ENCODE measurements around the gene CDC14B.
A peak's percentile ranks its signal among the peaks of the same experiment; 100 is the strongest.
"Not testable (repeated sequence)": the region's sequence is repeated elsewhere in the genome, so short reads cannot be mapped to it uniquely, and the experiment has no call there.

CDC14B gene

GRCh38 chr9:96565671-96566497 lies 53.8 kb downstream of the CDC14B start:
- Histone ChIP-seq H3K9me3 (ENCODE audit: low read length) (no peaks in the 10 kb centered on the region), H3K27me3 (ENCODE audit: insufficient read depth, low read length) (no peaks in the 10 kb centered on the region), H3K4me1 (ENCODE audit: insufficient read depth, low read length) (peaks cover 11% of the 10 kb centered on the region), H2AFZ (ENCODE audit: low read depth, low read length) (peak overlapping the region; percentile 100), H3K4me3 (ENCODE audit: low read length) (peak overlapping the region; percentile 93), H3K36me3 (ENCODE audit: insufficient read depth, low read length) (peaks cover 6% of the 10 kb centered on the region)

DNA sequence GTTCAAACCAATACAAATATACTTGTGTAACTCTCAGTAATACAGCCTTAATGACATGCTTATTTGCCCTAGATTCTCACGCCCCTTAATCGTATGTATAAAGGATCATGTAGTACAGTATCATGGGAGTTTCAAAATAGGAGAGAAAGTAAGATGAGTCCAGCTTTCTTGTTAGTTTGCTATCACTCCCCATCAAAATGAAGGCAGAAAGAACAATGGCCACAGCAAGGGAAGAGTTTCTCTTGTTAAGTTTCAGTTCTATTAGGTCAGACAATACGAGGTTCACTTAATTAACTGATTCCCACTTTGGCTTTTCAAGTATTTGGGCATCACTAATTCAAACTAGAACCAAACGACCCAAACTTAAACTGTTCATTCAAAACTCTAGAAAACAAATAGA lies 55.4 kb downstream of the CDC14B start:
- Histone ChIP-seq H3K36me3 (ENCODE audit: insufficient read depth, low read length) (peaks cover 6% of the 10 kb centered on the region), H3K4me3 (ENCODE audit: low read length) (no peak overlapping the region), H2AFZ (ENCODE audit: low read depth, low read length) (no peak overlapping the region), H3K27me3 (ENCODE audit: insufficient read depth, low read length) (no peaks in the 10 kb centered on the region), H3K4me1 (ENCODE audit: insufficient read depth, low read length) (peaks cover 11% of the 10 kb centered on the region), H3K9me3 (ENCODE audit: low read length) (no peaks in the 10 kb centered on the region)

- H3K9me3 ChIP-seq (ENCODE audit: low read length): no peaks in the 10 kb centered on the region
- H3K36me3 ChIP-seq (ENCODE audit: insufficient read depth, low read length): peaks cover 6% of the 10 kb centered on the region
- peaks cover 6% of the 10 kb centered on the region for H3K4me1 ChIP-seq (ENCODE audit: insufficient read depth, low read length)
- no peak overlapping the region for H2AFZ ChIP-seq (ENCODE audit: low read depth, low read length)
- no peak overlapping the region for H3K4me3 ChIP-seq (ENCODE audit: low read length)
- no peaks in the 10 kb centered on the region for H3K27me3 ChIP-seq (ENCODE audit: insufficient read depth, low read length)
Observed at GRCh38 chr9:96559339-96559943, 60.2 kb downstream of the CDC14B start.

GRCh38 chr9:96557921-96558320 lies 61.7 kb downstream of the CDC14B start:
- Histone ChIP-seq H3K9me3 (ENCODE audit: low read length) (no peaks in the 10 kb centered on the region), H3K27me3 (ENCODE audit: insufficient read depth, low read length) (no peaks in the 10 kb centered on the region), H3K36me3 (ENCODE audit: insufficient read depth, low read length) (peaks cover 6% of the 10 kb centered on the region), H3K4me1 (ENCODE audit: insufficient read depth, low read length) (peaks cover 6% of the 10 kb centered on the region), H2AFZ (ENCODE audit: low read depth, low read length) (no peak overlapping the region), H3K4me3 (ENCODE audit: low read length) (no peak overlapping the region)

DNA sequence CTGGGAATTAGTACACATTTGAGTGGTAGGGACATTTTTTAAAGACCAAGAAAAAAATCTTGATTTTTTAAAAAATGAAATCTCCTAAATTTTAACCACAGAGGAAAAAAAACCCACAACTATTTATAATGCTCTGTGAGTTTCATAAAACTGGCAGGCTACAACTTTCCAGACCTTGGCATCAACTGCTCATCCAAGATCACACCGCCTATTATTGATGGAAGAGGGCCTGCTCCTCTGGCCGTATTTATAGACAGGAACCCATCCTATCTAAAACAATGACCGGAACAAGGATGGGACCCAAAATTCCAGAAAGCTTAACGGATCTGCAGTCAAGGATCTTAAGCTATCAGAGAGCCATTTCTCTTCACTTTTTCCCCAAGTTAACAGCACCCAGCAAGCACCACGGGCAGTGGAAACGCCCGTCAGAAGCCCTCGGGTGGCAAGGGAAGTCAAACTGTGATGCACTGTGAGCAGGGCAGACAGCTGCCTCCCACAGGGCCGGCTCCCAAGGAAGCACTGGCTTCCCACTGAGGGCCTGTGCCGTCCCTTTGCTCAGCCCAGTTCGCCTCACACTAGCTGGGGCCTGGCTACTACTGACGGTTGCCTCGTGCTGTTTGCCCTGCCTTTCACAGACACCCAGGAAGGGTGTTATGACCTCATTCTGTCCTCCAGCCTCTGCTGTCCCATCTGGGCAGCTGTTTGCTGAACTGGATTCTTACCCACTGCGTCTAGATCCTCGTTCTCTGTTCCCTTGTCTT lies 62.8 kb downstream of the CDC14B start:
- Histone ChIP-seq H3K4me1 (ENCODE audit: insufficient read depth, low read length) (peaks cover 6% of the 10 kb centered on the region), H3K27me3 (ENCODE audit: insufficient read depth, low read length) (no peaks in the 10 kb centered on the region), H2AFZ (ENCODE audit: low read depth, low read length) (no peak overlapping the region), H3K4me3 (ENCODE audit: low read length) (no peak overlapping the region), H3K9me3 (ENCODE audit: low read length) (no peaks in the 10 kb centered on the region), H3K36me3 (ENCODE audit: insufficient read depth, low read length) (peaks cover 1% of the 10 kb centered on the region)

GRCh38 chr9:96555567-96556386 lies 63.9 kb downstream of the CDC14B start:
- Histone ChIP-seq H3K4me3 (ENCODE audit: low read length) (no peak overlapping the region), H2AFZ (ENCODE audit: low read depth, low read length) (no peak overlapping the region), H3K27me3 (ENCODE audit: insufficient read depth, low read length) (no peaks in the 10 kb centered on the region), H3K4me1 (ENCODE audit: insufficient read depth, low read length) (peaks cover 6% of the 10 kb centered on the region), H3K9me3 (ENCODE audit: low read length) (no peaks in the 10 kb centered on the region), H3K36me3 (ENCODE audit: insufficient read depth, low read length) (peaks cover 2% of the 10 kb centered on the region)

GRCh38 chr9:96554801-96555566 lies 64.7 kb downstream of the CDC14B start:
- H2AFZ ChIP-seq (ENCODE audit: low read depth, low read length): no peak overlapping the region
- no peaks in the 10 kb centered on the region for H3K9me3 ChIP-seq (ENCODE audit: low read length)
- H3K4me3 ChIP-seq (ENCODE audit: low read length): no peak overlapping the region
- H3K4me1 ChIP-seq (ENCODE audit: insufficient read depth, low read length): peaks cover 11% of the 10 kb centered on the region
- peaks cover 2% of the 10 kb centered on the region for H3K36me3 ChIP-seq (ENCODE audit: insufficient read depth, low read length)
- H3K27me3 ChIP-seq (ENCODE audit: insufficient read depth, low read length): no peaks in the 10 kb centered on the region

DNA sequence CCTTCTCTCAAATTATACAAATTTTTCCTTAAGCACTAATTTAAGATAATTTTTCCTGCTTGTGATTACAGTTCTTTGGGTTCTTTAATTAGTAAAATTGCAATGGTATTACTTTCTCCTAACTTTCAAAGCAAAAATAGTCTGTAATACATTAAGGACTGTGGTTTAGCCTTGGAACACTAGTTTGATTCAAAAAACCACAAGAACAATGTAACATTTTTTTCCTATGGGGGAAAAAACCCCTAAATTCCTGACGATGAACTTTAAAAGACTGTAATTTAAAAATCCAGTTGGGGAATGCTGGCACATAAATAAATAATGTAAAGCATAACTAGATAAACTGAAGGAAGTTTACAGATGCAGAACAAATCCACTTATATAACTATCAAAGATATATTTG lies 65.3 kb downstream of the CDC14B start:
- H3K4me3 ChIP-seq (ENCODE audit: low read length): no peak overlapping the region
- H3K4me1 ChIP-seq (ENCODE audit: insufficient read depth, low read length): peaks cover 16% of the 10 kb centered on the region
- no peaks in the 10 kb centered on the region for H3K27me3 ChIP-seq (ENCODE audit: insufficient read depth, low read length)
- H3K9me3 ChIP-seq (ENCODE audit: low read length): no peaks in the 10 kb centered on the region
- H2AFZ ChIP-seq (ENCODE audit: low read depth, low read length): no peak overlapping the region
- peaks cover 2% of the 10 kb centered on the region for H3K36me3 ChIP-seq (ENCODE audit: insufficient read depth, low read length)

- no peaks in the 10 kb centered on the region for H3K9me3 ChIP-seq (ENCODE audit: low read length)
Observed at GRCh38 chr9:96553070-96553469, 66.6 kb downstream of the CDC14B start.

DNA sequence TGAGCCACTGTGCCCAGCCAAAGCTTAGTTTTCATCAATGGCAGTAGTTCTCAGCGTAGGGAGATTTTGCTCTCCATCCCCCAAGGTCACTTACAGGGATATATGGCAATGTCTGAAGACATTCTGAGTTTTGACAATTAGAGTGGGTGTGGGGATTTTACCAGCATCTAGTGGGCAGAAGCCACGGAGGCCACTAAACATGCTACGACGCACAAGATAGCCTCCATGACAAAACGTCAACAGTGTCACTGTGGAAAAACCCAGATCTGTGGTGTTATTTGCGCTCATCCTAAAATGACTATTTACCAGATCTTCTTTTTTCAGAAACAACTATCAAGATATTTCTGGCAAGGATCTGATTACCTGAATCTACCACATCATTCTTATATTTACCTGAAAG lies 68.2 kb downstream of the CDC14B start:
- no peaks in the 10 kb centered on the region for H3K27me3 ChIP-seq (ENCODE audit: insufficient read depth, low read length)
- no peaks in the 10 kb centered on the region for H3K9me3 ChIP-seq (ENCODE audit: low read length)
- H2AFZ ChIP-seq (ENCODE audit: low read depth, low read length): no peak overlapping the region
- no peak overlapping the region for H3K4me3 ChIP-seq (ENCODE audit: low read length)
- H3K4me1 ChIP-seq (ENCODE audit: insufficient read depth, low read length): peaks cover 16% of the 10 kb centered on the region
- peaks cover 2% of the 10 kb centered on the region for H3K36me3 ChIP-seq (ENCODE audit: insufficient read depth, low read length)

More at GRCh38 chr9:96553070-96553469, 66.6 kb downstream of the CDC14B start:
- peaks cover 2% of the 10 kb centered on the region for H3K36me3 ChIP-seq (ENCODE audit: insufficient read depth, low read length)
- no peak overlapping the region for H2AFZ ChIP-seq (ENCODE audit: low read depth, low read length)
- no peak overlapping the region for H3K4me3 ChIP-seq (ENCODE audit: low read length)
- peaks cover 16% of the 10 kb centered on the region for H3K4me1 ChIP-seq (ENCODE audit: insufficient read depth, low read length)
- H3K27me3 ChIP-seq (ENCODE audit: insufficient read depth, low read length): no peaks in the 10 kb centered on the region

GRCh38 chr9:96550659-96551058 lies 69.0 kb downstream of the CDC14B start:
- H3K36me3 ChIP-seq (ENCODE audit: insufficient read depth, low read length): peaks cover 5% of the 10 kb centered on the region
- H3K9me3 ChIP-seq (ENCODE audit: low read length): peaks cover 3% of the 10 kb centered on the region
- H3K4me1 ChIP-seq (ENCODE audit: insufficient read depth, low read length): peaks cover 10% of the 10 kb centered on the region
- no peak overlapping the region for H3K4me3 ChIP-seq (ENCODE audit: low read length)
- H3K27me3 ChIP-seq (ENCODE audit: insufficient read depth, low read length): no peaks in the 10 kb centered on the region
- no peak overlapping the region for H2AFZ ChIP-seq (ENCODE audit: low read depth, low read length)

DNA sequence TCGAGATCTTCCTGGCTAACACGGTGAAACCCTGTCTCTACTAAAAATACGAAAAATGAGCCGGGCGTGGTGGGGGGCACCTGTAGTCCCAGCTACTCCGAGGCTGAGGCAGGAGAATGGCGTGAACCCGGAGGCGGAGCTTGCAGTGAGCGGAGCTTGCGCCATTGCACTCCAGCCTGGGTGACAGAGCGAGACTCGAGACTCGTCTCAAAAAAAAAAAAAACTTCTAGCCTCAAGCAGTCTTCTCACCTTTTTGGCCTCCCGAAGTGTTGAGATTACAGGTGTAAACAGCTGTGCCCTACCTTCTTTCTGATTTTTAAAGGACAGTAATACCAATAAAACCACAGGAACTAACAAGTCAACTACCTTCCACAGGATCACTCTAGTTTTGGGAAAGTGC lies 76.5 kb downstream of the CDC14B start:
- H3K27me3 ChIP-seq (ENCODE audit: insufficient read depth, low read length); H2AFZ ChIP-seq (ENCODE audit: low read depth, low read length); H3K36me3 ChIP-seq (ENCODE audit: insufficient read depth, low read length); H3K4me3 ChIP-seq (ENCODE audit: low read length); H3K9me3 ChIP-seq (ENCODE audit: low read length); H3K4me1 ChIP-seq (ENCODE audit: insufficient read depth, low read length): not testable (repeated sequence)
